HFFc6 (cell line): ENCODE measurements around the gene NLRP10. TPM values are rescaled to one million over a fixed set of nuclear protein-coding genes. Genes with fewer than 3 reads are reported as not detected.
"Not testable (repeated sequence)": the region's sequence is repeated elsewhere in the genome, so short reads cannot be mapped to it uniquely, and the experiment has no call there.

Experiments
- DNase-seq: peaks from one replicate; pipeline ENCODE4 v3.0.0-alpha.2; 2018
- H3K27ac Mint-ChIP-seq: 2 replicates; pipeline ENCODE4 v1.8.0; 2020; ENCODE audit warnings: mild to moderate bottlenecking, mixed read lengths
- H3K27me3 Mint-ChIP-seq: 2 replicates; pipeline ENCODE4 v1.8.0; 2021; ENCODE audit warnings: mild to moderate bottlenecking, moderate library complexity, mixed read lengths; ENCODE audit not compliant: insufficient read depth
- H3K36me3 Mint-ChIP-seq: 2 replicates; pipeline ENCODE4 v1.8.0; 2021; ENCODE audit warnings: low read depth, mixed read lengths
- H3K4me1 Mint-ChIP-seq: 2 replicates; pipeline ENCODE4 v1.8.0; 2020; ENCODE audit warnings: low read depth, mixed read lengths
- H3K4me3 Mint-ChIP-seq: 2 replicates; pipeline ENCODE4 v1.8.0; 2020; ENCODE audit warnings: mild to moderate bottlenecking, moderate library complexity, mixed read lengths
- H3K9me3 Mint-ChIP-seq: 2 replicates; pipeline ENCODE4 v1.8.0; 2020; ENCODE audit warnings: mild to moderate bottlenecking, mixed read lengths
- CTCF ChIP-seq: fragments of 200-600 bp; sonication (generic); IDR thresholded peaks from 2 replicates; pipeline ENCODE4 v1.5.0; 2021; ENCODE audit warnings: antibody characterized with exemption, mild to moderate bottlenecking
- total RNA-seq, 6 experiments: library from RNA; stranded (reverse); fragmentation: NEBNext Ultra II Directional; extraction: Animal tissue kit (Norgen Biotek cat#: 25700); gene quantifications; 2 replicates in 1 of 6; 3 replicates in 5 of 6; pipeline ENCODE4 v1.2.3, GENCODE V29; 2021

The NLRP10 gene
- total RNA-seq, 6 experiments from 2014 or later: 5.9 to 23.8 (median 7.5) TPM

DNA sequence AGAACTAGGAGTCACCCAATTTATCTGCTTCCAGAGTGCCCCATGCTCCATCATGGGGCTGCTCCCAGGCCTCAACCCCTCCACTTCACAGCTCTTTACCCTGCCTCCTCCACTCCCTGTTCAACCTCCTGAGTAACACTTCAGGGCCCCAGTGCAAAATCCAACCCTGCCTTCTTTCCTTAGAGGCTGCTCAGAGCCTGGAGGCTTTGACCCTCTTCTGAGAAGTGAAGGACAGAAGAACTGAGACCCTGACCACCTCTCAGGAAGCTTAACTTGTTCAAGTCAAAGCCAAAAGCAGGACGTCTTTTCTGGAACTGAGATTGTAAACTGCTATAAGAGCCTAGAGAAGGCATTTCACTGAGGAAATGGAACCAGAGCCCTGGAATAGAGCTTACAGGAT lies 37.4 kb upstream of the NLRP10 start:
- no peaks in the 10 kb centered on the region; the same call in 1 of the 2 replicates for H3K27me3 Mint-ChIP-seq
- H3K4me3 Mint-ChIP-seq: no peak overlapping the region
- no peak for DNase-seq
- no peaks in the 10 kb centered on the region for H3K9me3 Mint-ChIP-seq
- no peaks in the 10 kb centered on the region for H3K4me1 Mint-ChIP-seq
- peaks cover 10% of the 10 kb centered on the region; the same call in 1 of the 2 replicates for H3K36me3 Mint-ChIP-seq
- no peak overlapping the region for H3K27ac Mint-ChIP-seq
- TF ChIP-seq CTCF: no peak

DNA sequence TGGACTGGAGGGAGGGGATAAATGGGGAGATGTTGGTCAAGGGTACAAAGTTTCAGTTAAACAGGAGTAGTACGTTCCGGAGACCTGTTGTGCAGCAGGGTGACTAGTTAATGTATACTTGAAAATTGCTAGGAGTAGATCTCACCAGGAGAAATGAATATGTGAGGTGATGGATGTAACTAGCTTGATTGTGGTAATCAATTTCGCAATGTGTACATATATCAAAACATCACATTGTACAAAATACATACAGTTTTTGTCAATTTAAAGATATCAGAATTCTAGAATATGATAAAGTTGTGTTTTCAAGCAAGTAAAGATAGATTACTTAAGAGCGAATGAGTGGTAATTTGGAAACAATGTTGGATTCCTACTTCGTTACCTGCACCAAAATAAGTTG lies 35.1 kb upstream of the NLRP10 start:
- Mint-ChIP-seq H3K9me3 (no peaks in the 10 kb centered on the region), H3K27ac (no peak overlapping the region), H3K4me3 (no peak overlapping the region), H3K4me1 (no peaks in the 10 kb centered on the region), H3K27me3 (no peaks in the 10 kb centered on the region; the same call in 1 of the 2 replicates), H3K36me3 (peaks cover 33% of the 10 kb centered on the region)
- TF ChIP-seq CTCF: no peak
- no peak for DNase-seq

GRCh38 chr11:7999795-8000194 lies 34.5 kb upstream of the NLRP10 start:
- Mint-ChIP-seq H3K4me3 (no peak overlapping the region), H3K27ac (no peak overlapping the region), H3K9me3 (no peaks in the 10 kb centered on the region), H3K4me1 (no peaks in the 10 kb centered on the region), H3K27me3 (no peaks in the 10 kb centered on the region; the same call in 1 of the 2 replicates), H3K36me3 (peaks cover 36% of the 10 kb centered on the region)
- TF ChIP-seq CTCF: no peak
- DNase-seq: no peak

DNA sequence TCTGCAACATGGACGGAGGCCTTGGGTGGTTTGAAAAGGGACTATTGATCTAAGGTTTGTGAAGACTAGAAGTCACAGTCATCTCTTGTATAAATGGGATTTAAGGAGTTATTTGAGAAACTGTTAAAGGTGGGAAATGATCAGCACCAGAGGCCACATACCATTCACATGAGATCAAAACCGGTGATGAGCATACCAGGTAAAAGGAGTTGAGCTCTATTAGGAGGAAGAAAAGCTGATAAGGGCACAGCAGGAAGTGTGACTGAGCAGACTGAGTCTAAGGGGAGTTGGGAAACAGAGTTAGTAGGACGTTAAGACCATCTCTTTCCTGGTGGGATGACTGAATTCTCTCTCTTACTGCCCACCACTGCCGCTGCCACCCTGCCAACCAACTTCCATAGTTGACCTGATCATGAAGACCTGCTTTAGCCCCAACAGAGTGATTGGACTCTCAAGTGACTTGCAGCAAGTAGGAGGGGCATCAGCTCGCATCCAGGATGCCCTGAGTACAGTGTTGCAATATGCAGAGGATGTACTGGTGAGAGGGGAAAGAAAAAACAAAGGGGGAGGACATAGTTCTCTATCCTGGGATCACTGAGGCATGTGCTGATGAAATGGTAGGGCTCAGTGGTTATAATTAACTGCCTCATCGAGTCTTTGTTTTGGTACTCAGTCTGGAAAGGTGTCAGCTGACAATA lies 29.5 kb upstream of the NLRP10 start:
- Mint-ChIP-seq H3K4me1 (peaks cover 10% of the 10 kb centered on the region), H3K36me3 (peaks cover 76% of the 10 kb centered on the region), H3K4me3 (no peak overlapping the region), H3K9me3 (no peaks in the 10 kb centered on the region), H3K27me3 (no peaks in the 10 kb centered on the region; the same call in 1 of the 2 replicates), H3K27ac (no peak overlapping the region)
- DNase-seq: no peak
- no peak for TF ChIP-seq CTCF

DNA sequence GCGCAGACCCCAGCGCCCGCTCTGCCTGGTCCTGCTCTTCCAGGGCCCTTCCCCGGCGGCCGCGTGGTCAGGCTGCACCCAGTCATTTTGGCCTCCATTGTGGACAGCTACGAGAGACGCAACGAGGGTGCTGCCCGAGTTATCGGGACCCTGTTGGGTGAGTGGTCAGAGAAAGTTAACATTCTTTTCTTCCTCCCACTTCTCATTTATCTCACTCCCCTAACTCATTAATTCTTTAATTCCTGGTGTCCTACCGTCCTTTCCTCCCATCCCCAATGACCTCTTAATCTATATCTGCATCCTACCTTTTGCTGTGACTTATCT lies 22.3 kb upstream of the NLRP10 start:
- not testable (repeated sequence) for DNase-seq
- peaks cover 50% of the 10 kb centered on the region for H3K36me3 Mint-ChIP-seq

DNA sequence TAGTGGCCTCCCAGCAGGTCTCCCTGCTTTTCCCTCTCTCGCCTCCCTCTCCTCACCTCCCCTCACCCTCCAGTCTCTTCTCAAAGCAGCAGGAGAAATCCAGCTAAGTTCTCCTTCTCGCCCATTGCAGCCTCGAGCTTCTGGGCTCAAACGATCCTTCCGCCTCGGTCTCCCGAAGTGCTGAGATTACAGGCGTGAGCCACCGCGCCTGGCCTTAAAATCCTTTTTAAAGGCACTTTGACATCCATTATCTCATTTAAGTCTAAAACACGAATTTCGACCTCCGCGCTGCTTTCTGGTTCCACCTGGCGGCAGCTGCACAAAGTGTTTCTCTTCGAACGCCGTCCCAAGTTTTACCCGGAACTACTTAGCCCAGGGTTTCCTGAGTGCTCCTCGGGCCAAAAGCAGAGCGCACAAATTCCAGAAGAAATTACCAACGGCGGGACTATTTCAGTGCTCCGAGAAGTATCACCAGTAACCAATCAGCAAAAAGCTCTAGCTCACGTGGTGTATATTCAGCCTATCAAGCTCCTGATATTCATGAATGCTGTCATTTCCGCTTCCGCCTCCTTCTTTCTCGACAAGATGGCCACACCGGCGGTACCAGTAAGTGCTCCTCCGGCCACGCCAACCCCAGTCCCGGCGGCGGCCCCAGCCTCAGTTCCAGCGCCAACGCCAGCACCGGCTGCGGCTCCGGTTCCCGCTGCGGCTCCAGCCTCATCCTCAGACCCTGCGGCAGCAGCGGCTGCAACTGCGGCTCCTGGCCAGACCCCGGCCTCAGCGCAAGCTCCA lies 21.7 kb upstream of the NLRP10 start, which contains the start of gene EIF3F:
EIF3F (plus strand) TSS at position 570 of the 792 bp plus-strand sequence; CDS start at position 586, 16 bp downstream.
- Mint-ChIP-seq H3K9me3 (no peaks in the 10 kb centered on the region), H3K36me3 (peaks cover 45% of the 10 kb centered on the region), H3K4me1 (peaks cover 50% of the 10 kb centered on the region), H3K4me3 (peak within 1 kb of the TSS; percentile 97), H3K27ac (peak within 1 kb of the TSS; percentile 93), H3K27me3 (no peaks in the 10 kb centered on the region; the same call in 1 of the 2 replicates)
- DNase-seq: peak; percentile 100
- peak; percentile 93 for TF ChIP-seq CTCF

More for the DNA sequence above, 22.3 kb upstream of the NLRP10 start:
- Mint-ChIP-seq H3K4me3 (peak overlapping the region; percentile 97), H3K4me1 (peaks cover 49% of the 10 kb centered on the region), H3K27ac (peak overlapping the region; percentile 74)
- H3K9me3 Mint-ChIP-seq, H3K27me3 Mint-ChIP-seq: not testable (repeated sequence)
